GM19240 (cell line): Measurements from ENCODE around the gene RNF144A.

Source experiments
- DNase-seq: peaks from one replicate; pipeline ENCODE4 v3.0.0; 2011; ENCODE audit warnings: low spot score; ENCODE audit not compliant: insufficient read length

The RNF144A gene

DNA sequence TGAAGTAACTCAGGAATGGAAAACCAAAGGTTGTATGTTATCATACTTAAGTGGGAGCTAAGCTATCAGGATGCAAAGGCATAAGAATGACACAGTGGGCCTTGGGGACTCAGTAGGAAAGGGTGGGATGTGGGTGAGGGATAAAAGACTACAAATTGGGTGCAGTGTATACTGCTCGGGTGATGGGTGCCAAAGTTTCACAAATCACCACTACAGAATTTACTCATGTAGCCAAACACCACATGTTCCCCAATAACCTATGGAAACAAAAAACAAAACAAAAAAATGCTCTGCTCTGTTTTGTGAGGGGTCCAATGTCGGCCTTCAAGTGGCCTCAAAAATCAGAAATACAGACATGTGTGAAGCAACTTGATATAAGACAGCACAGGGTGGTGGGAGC lies 8.9 kb upstream of the RNF144A start:
- no peak for DNase-seq

DNA sequence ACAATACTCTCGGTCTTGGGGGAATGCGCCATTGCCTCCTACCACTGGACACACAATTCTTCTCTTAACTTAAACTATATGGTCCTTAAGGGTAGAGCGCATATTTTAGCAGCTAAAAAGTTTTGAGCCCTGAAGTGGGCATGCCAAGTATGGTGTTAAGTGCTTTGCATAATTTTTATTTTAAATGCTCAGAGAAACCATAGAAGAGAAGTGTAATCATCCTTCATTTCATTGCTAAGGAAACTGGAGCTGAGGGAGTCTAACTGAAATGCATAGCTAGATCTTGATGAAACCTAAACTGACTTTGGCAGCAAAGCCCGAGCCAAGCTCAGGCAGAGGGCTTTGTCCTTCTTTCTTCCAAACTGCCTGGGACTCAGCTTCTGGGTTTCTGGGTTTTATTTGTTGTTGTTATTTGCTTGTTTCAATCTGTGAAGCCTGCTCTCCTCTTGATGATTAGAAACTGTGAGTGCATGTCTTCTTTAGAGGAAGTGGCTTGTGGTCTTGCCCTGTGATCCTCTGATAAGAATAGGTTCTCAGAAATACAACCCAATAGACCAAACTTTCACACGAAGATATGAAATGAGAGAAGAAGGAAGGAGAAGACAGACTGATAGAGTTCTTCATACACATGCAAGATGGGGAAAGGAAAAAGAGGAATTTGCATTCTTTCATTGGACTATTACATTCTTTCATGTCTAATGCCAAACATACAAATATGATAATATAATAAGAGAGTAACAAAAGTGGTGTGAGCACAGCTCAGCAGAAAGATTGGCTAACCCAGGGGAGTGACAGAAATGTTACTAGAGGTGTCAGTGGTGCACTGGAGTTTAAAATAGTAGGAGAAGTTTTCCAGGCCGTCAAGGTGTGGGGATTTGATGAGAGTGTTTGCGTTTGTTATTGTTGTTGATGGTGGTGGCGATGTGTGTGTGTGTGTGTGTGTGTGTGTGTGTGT lies 7.5 kb upstream of the RNF144A start:
- no peak for DNase-seq

DNA sequence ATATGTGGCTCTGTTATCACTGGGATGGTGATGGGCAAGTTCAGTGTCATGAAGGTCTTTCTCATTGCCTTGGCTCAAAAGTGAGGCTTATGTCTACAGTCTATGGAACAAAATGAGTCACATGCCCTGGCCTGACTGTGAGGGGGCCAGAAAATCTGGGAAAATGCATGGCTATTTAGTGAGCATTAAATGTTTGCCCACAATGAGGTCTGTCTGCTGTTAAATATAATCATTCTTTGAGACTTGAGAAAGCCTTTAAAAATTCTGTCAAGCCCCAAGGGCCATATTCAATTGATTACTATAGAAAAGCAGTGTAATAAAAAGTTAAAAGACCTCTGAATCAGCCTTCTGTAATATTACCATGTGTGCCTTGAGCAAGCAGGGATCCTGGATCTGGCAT lies 5.5 kb upstream of the RNF144A start:
- DNase-seq, result no peak

DNA sequence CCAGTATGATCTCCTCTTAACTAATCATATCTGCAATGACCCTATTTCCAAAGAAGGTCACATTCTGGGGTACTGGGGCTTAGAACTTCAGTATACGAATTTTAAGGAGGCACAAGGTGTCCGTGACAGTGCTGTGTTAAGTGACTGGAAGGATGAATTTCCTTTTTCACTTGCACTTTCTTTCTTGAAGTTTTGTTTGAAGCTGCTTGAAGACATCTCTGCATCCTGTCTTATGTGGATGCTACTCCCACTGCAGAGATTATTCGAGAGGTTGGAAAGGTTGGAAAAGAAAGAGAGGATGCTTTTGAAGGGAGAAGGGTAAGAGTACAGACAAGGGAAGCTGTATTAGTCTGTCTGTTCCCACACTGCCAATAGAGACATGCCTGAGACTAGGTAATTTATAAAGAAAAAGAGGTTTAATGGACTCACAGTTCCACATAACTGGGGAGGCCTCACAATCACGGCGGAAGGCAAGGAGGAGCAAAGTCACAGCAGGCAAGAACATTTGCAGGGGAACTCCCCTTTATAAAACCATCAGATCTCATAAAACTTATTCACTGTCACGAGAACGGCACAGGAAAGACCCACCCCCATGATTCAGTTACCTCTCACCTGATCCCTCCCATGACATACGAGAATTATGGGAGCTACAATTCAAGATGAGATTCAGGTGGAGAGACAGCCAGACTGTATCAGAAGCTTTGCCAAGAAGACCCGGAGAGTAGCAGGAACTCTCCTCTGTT lies 3.6 kb upstream of the RNF144A start:
- DNase-seq, result no peak

DNA sequence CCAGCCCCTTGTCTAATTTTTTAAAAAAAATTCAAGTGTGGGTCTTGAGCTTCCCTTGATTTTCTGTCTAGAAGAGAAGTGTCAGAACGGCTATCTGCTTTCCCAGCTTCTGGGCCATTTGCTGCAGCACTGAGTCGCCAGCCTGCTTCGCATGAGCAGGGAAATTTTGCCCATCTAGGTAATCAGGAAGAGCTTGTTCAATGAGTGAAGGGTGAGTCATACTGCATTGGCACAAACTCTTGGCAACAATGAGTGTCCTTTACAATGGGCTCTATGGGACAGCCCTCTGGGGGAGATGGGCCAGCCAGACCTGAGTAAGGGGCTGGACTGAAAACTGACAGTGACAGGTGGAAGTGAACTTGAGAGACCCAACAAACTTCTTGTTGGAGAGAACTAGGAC lies 2.4 kb upstream of the RNF144A start:
- no peak for DNase-seq

DNA sequence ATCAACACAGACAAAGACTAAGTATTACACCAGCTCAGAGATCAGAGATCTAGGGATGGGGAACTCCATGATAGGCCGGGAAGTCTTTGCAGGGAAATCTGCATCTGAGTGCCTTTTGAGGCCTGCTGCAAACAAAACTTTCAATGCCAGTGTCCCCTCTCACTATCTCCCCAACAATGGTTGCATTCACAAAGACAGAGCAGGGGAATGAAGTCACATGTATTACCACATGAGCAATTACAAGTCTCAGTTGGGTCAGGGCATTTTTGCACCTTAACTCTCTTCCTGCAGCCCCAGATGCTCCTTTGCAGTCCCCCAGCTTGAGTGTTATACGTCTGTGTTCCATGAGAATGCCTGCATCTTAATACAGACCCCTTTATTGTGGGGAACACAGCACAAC lies 1.8 kb upstream of the RNF144A start:
- no peak for DNase-seq

DNA sequence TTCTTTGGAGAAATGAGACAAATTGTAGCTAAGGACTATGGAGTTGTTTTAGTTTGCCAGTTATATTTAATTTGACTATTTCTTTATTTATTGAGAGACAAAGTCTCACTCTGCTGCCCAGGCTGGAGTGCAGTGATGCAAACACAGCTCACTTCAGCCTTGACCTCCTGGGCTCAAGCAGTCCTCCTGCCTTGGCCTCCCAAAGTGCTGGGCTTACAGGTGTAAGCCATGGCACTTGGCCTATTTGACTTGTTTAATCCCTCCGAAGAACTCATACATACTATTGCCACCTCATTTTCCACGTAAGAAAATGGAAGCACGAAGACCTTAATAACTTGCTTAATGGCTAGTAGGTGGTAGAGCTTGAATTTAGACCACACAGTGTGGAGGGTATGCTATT lies 988 bp upstream of the RNF144A start:
- no peak for DNase-seq

DNA sequence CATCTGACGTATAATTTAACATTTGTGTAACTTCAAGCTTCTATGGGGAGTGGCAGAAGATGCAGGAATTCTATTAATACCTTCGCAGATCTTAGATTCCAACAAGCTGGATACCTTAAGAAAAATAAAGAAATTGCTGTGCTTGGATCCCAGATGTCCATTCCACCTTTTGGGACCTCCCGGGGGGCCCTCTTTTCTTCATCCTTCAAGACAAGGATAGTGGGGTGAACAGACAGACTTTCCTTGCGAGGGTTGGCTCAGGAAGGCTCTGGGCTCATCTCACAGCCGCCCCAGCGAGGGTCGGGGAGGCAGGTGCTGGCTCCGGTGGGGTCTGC lies 509 bp upstream of the RNF144A start:
- DNase-seq, result no peak

DNA sequence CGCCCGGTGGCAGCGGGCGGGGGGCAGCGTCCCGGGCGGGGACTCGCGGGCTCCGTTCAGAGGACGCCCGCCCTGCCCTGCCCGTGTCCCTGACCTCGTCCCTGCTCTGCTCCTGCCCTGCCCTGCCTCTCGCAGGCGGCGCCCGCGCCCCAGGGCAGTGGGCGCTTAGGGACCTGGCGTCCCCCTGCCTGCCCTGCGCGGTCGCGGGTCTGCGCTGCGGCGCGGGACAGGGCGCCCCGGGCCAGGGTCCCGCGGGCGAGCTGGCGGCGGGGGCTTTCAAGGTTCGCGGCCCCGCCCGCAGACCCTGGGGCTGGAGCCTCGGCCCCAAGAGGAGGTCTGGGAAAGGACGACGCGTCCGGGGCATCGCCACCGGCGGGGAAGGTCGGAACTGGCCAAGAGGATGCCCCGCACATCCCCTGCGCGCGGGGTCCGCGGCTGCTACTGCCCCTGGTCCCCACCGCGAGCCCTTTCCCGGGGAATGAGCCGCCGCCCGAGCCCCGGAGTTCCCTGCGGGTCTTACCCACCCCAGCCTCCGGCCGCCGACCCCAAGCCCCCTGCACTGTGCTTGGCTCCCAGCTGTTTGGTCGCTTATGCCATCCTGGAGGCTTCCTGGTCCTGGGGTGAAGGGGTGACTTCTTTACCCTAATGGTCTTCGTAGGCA lies 679 bp downstream of the RNF144A start:
- no peak for DNase-seq

DNA sequence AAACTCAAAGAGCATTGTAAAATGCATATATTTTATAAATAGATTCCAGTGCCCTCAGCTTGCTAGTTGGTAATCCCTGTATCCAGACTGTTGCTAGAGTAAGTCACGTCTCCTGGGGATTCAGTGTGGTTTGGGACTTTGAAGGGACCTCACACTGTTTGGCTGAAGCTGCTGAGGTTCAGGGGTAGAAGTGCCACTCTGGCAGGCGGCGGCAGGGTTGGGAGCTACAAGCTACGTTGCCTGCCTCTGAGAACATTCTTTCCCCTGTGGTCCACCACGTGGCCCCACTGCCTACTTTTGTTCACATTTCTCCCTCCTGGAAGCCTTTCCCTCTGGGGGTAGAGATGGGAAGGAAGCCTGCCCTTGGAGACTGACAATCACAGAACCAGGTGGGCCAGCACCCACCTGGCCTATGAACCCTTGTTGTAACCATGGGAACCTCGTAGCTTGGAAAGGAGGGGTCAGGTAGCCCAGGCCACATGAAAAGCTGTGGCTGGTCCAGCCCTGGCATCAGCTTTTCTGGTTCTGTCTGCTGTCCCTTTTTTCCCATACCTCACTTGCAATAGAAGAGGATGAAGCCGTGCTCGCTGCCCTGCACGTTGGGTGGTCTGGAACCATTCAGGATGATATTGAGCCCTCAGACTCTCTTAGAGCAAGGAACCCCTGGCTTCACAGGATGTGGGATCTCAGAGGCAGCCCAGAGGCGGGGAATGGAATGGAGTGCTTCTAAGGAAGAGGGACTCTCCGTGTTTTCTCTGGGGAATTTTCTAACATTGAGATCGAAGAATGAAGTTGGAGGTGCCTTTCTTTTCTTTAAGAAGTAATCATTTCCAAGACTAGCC lies 2.9 kb downstream of the RNF144A start:
- DNase-seq, result no peak

DNA sequence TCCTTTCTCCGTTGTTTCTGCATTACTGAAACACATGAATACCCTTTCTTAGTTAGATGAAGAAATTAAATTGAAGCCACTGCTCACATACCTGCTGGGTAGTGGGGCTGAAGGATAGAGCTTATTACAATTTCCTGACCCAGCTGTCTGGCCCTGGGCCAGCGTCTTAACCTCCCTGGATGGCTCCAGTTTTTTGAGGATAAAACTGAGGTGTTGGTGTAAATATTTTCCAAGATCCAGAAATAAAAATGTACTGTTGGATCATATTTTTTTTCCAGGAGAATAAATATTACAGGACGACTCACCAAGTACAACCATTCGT lies 3.5 kb downstream of the RNF144A start:
- DNase-seq, result no peak

DNA sequence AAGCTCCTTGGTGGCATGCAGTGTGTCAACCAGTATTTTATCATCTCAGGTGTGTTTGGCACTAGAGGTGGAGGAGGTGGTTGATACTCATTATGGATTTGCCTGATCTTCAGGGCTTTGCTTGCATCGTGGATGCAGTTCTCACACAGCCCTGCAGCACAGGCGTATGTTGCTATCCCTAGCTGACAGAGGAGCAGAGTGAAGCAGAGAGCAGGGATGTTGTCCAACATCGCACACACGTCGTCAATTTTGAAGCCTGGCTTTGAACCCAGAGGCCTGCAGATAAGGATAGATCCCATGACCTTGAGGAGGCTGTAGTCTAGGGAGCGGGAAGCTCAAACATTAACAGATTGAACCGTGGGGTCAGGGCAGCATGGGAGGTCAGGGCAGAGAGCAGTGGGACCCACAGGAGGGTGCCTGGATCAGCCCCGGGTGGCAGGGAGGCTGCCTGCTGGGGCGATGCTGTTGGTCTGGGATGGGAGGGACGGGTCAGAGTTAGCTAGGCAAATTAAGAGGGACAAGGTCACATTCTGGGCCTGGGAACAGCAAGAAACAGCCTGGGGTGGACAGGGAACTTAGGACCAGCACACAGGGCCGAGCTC lies 4.2 kb downstream of the RNF144A start:
- no peak for DNase-seq

DNA sequence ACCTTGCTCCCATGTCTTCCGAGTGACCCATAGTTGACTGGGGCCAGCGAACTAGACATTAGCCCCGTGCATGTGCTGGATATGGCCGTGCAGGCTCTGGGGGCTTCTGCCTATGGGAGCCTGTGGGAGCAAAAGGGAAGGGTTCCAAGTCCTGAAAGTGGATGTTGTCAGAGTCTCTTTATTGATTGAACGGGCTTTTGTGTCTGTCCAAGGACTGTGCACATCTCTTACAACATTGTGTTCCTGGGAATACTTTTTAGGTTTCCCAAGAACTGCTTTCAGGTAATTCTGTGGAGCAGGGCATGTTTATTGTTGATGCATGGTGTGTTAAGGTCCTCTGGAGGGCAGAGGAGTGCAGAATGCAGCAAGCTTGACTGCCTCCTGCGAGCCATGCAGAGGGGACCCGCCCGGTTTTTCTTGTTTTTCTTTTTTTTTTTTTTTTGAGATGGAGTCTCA lies 5.0 kb downstream of the RNF144A start:
- DNase-seq, result no peak

DNA sequence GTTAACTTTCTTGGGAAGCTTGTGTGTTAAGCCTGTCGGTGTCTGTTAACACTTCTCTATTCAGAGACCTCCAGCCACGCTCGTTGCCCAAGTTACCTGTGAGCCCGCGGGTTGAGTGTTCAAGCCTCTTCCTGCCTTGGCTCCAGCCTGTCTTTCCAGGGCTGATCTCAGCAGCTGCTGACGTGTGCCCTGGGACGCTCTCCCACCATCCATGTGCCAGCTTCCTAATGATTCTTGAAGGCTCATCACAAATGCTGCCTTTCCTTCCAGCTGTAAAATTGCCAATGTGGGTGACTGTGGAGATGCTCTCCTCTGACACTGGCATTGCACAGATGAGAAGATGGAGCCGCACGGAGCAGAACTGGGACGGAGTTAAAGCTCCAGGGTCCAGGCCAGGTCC lies 6.1 kb downstream of the RNF144A start:
- DNase-seq, result no peak

DNA sequence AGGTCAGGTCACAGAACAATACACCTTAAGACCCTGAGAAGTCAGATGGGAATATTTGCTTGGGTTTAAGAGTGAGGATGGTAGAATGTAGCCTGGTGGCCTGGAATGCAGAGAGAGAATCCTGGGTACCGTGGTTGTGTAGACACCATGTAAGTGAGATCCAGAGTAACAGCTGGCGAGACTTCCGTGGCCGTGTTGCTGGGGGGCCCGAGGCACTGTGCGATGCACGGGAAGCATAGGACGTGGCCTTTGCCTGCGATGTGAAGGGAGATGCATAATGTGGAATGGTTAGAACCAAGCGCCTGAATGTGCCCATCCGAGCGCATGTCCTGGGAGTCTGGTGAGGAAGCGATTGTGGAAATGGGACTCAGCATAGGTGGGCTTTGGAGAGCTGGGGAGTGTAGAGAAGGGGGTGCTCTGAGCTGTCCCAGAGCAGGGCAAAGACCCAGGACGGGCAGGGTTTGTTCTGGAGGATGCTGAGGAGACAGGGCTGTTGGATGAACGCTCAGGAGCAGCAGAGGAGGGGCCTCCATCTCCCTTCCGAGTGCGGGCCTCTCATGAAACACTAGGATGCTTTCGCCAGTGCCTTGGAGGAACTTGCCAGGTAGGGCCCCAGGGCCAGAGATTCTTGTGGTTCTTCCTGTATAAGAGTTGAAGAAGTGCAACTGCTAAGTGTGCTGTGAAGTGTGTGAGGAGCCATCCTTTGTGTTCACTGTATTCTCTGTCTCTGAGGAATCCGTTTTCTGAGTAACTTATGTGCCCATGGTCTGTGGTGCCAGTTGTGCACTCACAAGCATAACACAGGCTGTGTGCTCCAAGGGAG lies 7.1 kb downstream of the RNF144A start:
- DNase-seq, result no peak

DNA sequence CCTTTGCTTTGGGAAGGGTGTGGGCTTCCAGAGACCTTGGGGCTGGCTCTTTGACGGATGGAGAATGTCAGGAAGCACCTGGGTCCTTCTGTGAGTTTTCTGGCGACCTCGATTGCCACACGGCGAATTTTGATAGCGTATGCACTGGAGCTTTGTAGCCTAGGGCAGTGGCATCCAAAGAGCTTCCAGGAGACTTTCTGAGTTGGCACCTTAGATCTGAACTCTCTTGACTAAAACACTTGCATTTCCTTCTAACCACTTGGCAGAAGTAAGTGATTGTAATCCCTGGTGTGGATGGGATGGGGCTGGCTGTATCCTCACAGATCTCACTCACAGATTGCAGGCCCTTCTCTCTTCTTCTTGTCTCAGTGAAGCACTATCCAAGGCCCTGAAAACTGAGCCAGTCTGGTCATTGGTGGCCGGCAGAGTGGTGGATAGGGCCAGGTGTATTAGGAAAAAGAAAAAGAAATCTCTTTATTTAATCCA lies 7.8 kb downstream of the RNF144A start:
- no peak for DNase-seq

DNA sequence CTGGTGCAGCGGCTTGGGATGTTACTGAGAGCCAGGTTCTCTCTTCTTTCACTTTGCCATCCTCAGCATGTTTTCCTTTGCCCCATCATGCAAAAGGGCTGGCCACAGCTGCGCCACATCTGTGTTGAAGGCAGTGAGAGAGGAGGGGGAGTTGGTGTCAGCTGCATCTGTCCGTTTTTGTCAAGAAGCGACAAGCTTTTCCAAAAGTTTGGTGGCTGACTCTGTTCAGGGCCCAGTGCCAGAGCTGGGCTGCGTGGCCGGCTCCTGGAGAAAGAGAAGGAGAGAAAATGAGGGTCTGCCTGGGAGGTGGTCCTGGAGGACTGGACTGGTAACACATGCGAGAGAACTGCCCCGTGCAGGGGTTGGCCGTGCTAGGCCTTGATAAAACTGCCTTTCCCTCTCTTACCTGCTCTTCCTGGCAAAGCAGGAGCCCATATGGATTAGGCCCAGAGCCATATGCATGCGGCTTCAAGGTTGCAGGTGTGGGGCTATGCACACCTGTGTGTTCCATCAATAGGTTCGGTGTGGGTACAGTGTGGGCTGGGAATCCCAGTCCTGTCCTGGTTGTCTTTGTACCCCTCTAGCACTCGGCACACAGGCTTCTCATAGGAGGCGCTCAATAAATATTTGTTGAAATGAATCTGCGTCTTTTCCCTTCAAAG lies 9.0 kb downstream of the RNF144A start:
- no peak for DNase-seq

DNA sequence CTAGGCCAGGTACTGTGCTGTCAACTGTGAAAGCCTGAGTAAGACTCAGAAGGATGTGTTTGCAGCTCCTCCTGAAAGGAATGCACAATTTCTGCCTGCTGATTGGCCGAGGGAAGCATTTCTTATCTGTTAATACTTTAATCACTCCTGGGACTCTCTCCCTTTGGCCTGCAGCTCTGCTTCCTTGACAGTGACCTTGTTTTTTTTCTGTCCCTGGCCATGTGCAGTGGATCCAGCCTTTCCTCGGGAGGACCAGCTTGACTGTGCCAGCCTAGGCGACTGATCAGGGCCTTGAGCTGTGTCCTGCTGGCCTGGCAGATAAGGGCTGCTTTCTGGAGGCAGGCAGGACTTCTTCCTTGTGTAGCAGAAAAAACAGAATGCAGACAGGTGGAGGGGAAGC lies 10.0 kb downstream of the RNF144A start:
- DNase-seq, result no peak

DNA sequence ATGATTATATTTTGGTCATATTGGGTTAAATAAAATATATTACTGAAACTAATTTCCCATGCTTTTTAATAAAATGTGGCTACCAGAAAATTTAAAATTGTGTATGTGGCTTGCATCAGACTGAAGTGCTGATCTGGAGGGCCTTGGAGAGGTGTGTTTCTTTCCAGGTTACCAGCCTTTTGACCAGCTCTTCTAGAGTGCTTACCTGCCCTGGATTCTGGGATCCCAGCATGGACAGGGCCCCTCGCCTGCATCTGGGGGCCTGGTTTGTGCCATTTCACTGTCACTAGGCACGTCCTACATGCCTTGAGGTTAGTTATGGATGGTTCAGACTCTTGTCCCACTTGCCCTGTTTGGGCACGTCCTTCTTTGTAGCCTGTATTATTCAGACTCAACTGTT lies 10.5 kb downstream of the RNF144A start:
- DNase-seq, result no peak

DNA sequence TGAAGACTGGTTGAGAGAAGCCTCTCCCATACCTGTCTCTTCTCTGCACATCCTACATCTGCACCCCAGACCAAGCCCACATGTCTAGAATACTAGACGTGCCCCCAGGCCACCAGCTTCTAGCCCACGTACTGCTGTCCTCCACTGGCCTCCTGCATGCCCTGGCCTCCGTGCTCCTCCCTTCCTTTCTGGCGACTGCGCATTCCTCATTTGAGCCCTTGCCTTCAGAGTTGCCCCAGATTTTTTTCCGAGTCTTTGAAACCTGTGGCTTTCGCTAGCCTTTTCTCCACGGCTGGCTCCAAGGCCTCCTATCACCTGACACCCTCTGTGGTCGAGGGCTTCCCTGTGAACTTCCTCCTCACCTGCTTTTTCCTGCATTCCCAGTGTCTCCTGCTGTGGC lies 11.2 kb downstream of the RNF144A start:
- DNase-seq, result no peak
